Caco-2 (cell line): ENCODE results near the gene KCNMB1. TPM values are rescaled to one million over a fixed set of nuclear protein-coding genes. Genes with fewer than 3 reads are reported as not detected.

Experiments used
- BruUV-seq: library from RNA; stranded (reverse); fragments of 400-500 nt; replicated peaks from 2 replicates; lab custom pipeline; 2021; lab: Mats Ljungman, UMichigan
- CTCF ChIA-PET: fragments of 300-600 bp; sonication (Branson Sonifier 250); formaldehyde crosslinking; loops from one replicate; lab custom pipeline; 2022; ENCODE audit warnings: antibody characterized with exemption; lab: Charles Lee
- POLR2A ChIA-PET: fragments of 300-600 bp; sonication (Branson Sonifier 250); formaldehyde crosslinking; loops from one replicate; lab custom pipeline; 2022; ENCODE audit warnings: antibody characterized with exemption; lab: Charles Lee
- DNase-seq, 2 experiments: peaks; one replicate each; pipeline versions ENCODE4 v3.0.0 to v3.0.0-alpha.2; 2020 to 2022
- H3K27me3 ChIP-seq: replicated peaks from 2 replicates; pipeline ENCODE4 v1.6.0; 2011; ENCODE audit warnings: low read length; ENCODE audit not compliant: control insufficient read depth, insufficient read depth
- H3K36me3 ChIP-seq: 2 replicates; pipeline ENCODE4 v1.5.1; 2011; ENCODE audit warnings: low read length; ENCODE audit not compliant: control insufficient read depth, insufficient read depth
- H3K4me1 ChIP-seq: fragments of 250-450 bp; sonication (Bioruptor Pico); 2 replicates; pipeline ENCODE4 v1.5.1; 2020; ENCODE audit warnings: mild to moderate bottlenecking
- H3K4me3 ChIP-seq: 2 replicates; pipeline ENCODE4 v1.5.1; 2011; ENCODE audit warnings: low read depth, mild to moderate bottlenecking, control low read depth, low read length
- H3K9me3 ChIP-seq: fragments of 250-450 bp; sonication (Bioruptor Pico); 2 replicates; pipeline ENCODE4 v1.5.1; 2020; ENCODE audit warnings: mild to moderate bottlenecking, moderate library complexity
- H3K27ac Mint-ChIP-seq: one replicate; pipeline ENCODE4 v1.8.0; 2022; ENCODE audit warnings: mixed read lengths; ENCODE audit not compliant: unreplicated experiment
- H3K27me3 Mint-ChIP-seq: one replicate; pipeline ENCODE4 v1.8.0; 2022; ENCODE audit warnings: mixed read lengths; ENCODE audit not compliant: insufficient read depth, unreplicated experiment
- H3K36me3 Mint-ChIP-seq: one replicate; pipeline ENCODE4 v1.8.0; 2022; ENCODE audit warnings: mild to moderate bottlenecking, mixed read lengths; ENCODE audit not compliant: insufficient read depth, unreplicated experiment
- H3K4me1 Mint-ChIP-seq: one replicate; pipeline ENCODE4 v1.8.0; 2022; ENCODE audit warnings: low read depth, mixed read lengths; ENCODE audit not compliant: unreplicated experiment
- H3K4me3 Mint-ChIP-seq: one replicate; pipeline ENCODE4 v1.8.0; 2022; ENCODE audit warnings: mild to moderate bottlenecking, moderate library complexity, mixed read lengths; ENCODE audit not compliant: unreplicated experiment
- H3K9me3 Mint-ChIP-seq: one replicate; pipeline ENCODE4 v1.8.0; 2022; ENCODE audit warnings: mixed read lengths; ENCODE audit not compliant: unreplicated experiment
- intact Hi-C: fragments of 100-400 bp; cut with micrococcal nuclease; formaldehyde crosslinking; loops from one replicate; pipeline ENCODE4 v1.10.0; 2022; ENCODE audit not compliant: unreplicated experiment
- total RNA-seq: library from RNA; stranded (reverse); gene quantifications from 2 replicates; pipeline ENCODE4 v1.2.3, GENCODE V29; 2022
- TF ChIP-seq, protein P1 (sequence below), 2 experiments: fragments of 200-600 bp in 1 of 2; IDR thresholded peaks; 1 replicate in 1 of 2; 2 replicates in 1 of 2; pipeline versions ENCODE4 v1.5.1 to v1.8.0; 2011 to 2022; ENCODE audit warnings: antibody characterized with exemption in 1 of 2, control low read depth in 1 of 2, inconsistent platforms in 1 of 2, low read depth in 1 of 2, low read length in 1 of 2, mild to moderate bottlenecking in 1 of 2, moderate library complexity in 1 of 2; ENCODE audit not compliant: insufficient read depth in 1 of 2, severe bottlenecking in 1 of 2, unreplicated experiment in 1 of 2

Gene KCNMB1
- total RNA-seq, 1 experiment from 2014 or later, result not detected

DNA sequence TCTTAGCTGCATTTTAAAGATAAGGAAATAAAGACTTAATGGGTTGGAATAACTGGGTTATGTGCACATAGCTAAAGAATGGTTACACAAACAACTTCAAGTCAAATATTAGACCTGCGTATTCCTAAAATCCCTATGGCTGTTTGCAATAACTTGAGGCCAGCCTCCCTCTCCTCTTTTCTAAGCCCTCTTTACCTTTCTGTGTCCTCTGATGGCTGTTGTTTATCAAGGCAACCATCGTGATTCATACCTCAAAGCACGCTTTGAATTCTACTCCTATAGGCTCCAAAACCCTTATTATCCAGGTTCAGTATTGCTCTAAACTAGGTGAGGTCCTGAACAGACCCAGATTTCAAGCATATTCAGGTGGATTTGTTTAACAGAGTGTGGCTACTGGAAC, 46.0 kb downstream of the KCNMB1 start:
- Histone ChIP-seq H3K9me3 (no peaks in the 10 kb centered on the region; the same call in 1 of the 2 replicates), H3K4me1 (no peaks in the 10 kb centered on the region), H3K4me3 (no peak overlapping the region), H3K36me3 (no peaks in the 10 kb centered on the region), H3K27me3 (no peaks in the 10 kb centered on the region; the same call in 1 of the 2 replicates)
- TF ChIP-seq, protein P1, sequence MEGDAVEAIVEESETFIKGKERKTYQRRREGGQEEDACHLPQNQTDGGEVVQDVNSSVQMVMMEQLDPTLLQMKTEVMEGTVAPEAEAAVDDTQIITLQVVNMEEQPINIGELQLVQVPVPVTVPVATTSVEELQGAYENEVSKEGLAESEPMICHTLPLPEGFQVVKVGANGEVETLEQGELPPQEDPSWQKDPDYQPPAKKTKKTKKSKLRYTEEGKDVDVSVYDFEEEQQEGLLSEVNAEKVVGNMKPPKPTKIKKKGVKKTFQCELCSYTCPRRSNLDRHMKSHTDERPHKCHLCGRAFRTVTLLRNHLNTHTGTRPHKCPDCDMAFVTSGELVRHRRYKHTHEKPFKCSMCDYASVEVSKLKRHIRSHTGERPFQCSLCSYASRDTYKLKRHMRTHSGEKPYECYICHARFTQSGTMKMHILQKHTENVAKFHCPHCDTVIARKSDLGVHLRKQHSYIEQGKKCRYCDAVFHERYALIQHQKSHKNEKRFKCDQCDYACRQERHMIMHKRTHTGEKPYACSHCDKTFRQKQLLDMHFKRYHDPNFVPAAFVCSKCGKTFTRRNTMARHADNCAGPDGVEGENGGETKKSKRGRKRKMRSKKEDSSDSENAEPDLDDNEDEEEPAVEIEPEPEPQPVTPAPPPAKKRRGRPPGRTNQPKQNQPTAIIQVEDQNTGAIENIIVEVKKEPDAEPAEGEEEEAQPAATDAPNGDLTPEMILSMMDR (IDR thresholded peaks at IDR 0.05; ENCODE audit: insufficient read depth in 1 of 2, low read depth in 1 of 2, low read length in 1 of 2, severe bottlenecking in 1 of 2, unreplicated experiment in 1 of 2), result no peak
- Mint-ChIP-seq H3K4me1 (no peaks in the 10 kb centered on the region), H3K27me3 (peaks cover 20% of the 10 kb centered on the region), H3K36me3 (no peaks in the 10 kb centered on the region), H3K4me3 (no peak overlapping the region), H3K27ac (no peak overlapping the region), H3K9me3 (peaks cover 21% of the 10 kb centered on the region)
- no TSS peak for BruUV-seq
- ChIA-PET CTCF (no interaction called here), POLR2A (no interaction called here)
- DNase-seq, result no peak
- intact Hi-C loops, result loop anchor here (10.0 kb wide), 1 partner anchor 118 kb away; no protein-coding TSS in a partner anchor

DNA sequence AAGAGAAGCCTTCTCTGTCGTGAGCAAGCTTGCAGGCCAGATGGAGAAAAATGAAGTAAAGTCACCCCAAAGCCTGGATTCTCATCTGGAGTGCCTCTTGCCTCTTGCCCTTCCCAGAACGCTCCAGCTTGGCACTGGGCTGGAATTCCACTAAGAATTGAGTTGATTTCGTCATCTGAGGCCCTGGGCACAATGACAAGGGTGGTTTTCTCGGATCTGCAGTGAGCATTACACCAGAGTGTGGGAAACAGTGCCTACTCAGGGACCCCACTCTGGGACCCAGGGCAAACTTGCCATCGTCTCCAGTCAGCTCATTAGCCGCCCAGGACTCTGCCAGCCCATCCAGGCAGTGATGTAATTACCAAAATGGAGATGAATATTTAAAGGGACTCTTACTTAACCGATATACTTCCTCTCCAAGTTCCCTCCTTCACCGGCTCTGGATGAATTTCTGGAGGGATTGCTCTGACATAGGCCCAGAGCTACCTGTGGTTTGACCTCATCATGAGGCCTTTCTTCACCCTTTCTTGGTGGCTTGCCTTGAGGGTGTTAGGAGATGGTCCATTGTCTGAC, 46.9 kb downstream of the KCNMB1 start:
- Mint-ChIP-seq H3K27me3 (peaks cover 13% of the 10 kb centered on the region), H3K9me3 (peaks cover 21% of the 10 kb centered on the region), H3K4me1 (no peaks in the 10 kb centered on the region), H3K4me3 (no peak overlapping the region), H3K36me3 (no peaks in the 10 kb centered on the region), H3K27ac (no peak overlapping the region)
- TF ChIP-seq, protein P1 (IDR thresholded peaks at IDR 0.05; ENCODE audit: insufficient read depth in 1 of 2, low read depth in 1 of 2, low read length in 1 of 2, severe bottlenecking in 1 of 2, unreplicated experiment in 1 of 2), result no peak
- Histone ChIP-seq H3K4me3 (no peak overlapping the region), H3K4me1 (no peaks in the 10 kb centered on the region), H3K36me3 (no peaks in the 10 kb centered on the region), H3K27me3 (no peaks in the 10 kb centered on the region; the same call in 1 of the 2 replicates), H3K9me3 (no peaks in the 10 kb centered on the region; the same call in 1 of the 2 replicates)
- no peak for DNase-seq
- POLR2A ChIA-PET, result no interaction called here
- BruUV-seq, result no TSS peak
- CTCF ChIA-PET, result no interaction called here
- intact Hi-C loops, result loop anchor here (10.0 kb wide), 1 partner anchor 117 kb away; no protein-coding TSS in a partner anchor

DNA sequence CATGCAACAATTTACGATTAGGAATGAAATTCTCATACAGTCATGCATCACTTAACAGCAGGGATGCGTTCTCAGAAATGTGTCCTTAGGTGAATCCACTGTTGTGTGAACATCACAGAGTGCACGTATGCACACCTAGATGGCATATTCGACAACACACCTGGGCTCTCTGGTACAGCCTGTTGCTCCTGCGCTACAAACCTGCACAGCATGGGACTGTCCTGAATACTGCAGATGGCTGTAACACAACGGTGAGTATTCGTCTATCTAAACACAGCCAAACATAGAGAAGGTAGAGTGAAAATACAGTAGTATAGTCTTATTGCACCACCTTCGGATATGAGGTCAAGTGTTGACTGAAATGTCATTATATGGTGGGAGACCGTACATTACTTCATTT, 47.6 kb downstream of the KCNMB1 start:
- ChIA-PET POLR2A (no interaction called here), CTCF (no interaction called here)
- no peaks in the 10 kb centered on the region for H3K4me1 ChIP-seq
- no peaks in the 10 kb centered on the region; the same call in 1 of the 2 replicates for H3K27me3 ChIP-seq
- intact Hi-C loops, result loop anchor here (10.0 kb wide), 1 partner anchor 117 kb away; no protein-coding TSS in a partner anchor
- H3K4me3 ChIP-seq, result no peak overlapping the region
- TF ChIP-seq, protein P1 (IDR thresholded peaks at IDR 0.05; ENCODE audit: insufficient read depth in 1 of 2, low read depth in 1 of 2, low read length in 1 of 2, severe bottlenecking in 1 of 2, unreplicated experiment in 1 of 2), result no peak
- Mint-ChIP-seq H3K4me3 (no peak overlapping the region), H3K9me3 (peaks cover 21% of the 10 kb centered on the region), H3K27ac (no peak overlapping the region), H3K4me1 (no peaks in the 10 kb centered on the region), H3K36me3 (no peaks in the 10 kb centered on the region), H3K27me3 (peaks cover 16% of the 10 kb centered on the region)
- no peaks in the 10 kb centered on the region for H3K36me3 ChIP-seq
- H3K9me3 ChIP-seq, result no peaks in the 10 kb centered on the region; the same call in 1 of the 2 replicates
- DNase-seq, result no peak
- no TSS peak for BruUV-seq
